ENCODE data around the gene RBFOX2. TPM values are rescaled to one million over a fixed set of nuclear protein-coding genes. Genes with fewer than 3 reads are reported as not detected.

The RBFOX2 gene
- total and polyA plus RNA-seq, 2 experiments from 2014 or later, result 88.8 to 131 TPM

DNA sequence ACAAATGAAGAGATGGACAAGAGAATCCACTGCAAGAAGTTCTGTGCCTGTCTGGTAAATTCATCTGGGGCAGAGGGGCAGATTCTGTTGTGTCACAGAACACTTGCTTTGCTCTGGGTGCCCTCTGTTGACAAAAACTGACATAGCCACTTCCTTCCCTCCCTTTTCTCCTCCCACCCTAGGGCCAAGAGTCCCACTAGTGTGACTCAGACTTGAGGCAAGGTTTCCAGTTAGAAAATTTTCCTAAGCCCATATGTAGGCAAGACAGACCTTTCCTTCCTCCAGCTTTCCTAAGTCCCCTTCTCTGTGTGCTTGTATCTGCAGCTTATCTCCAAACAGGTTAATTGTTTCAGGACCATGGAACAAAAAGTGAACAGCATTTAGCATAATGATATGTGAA lies 106.8 kb downstream of the RBFOX2 start:
- H3K36me3 Mint-ChIP-seq (ENCODE audit: low read depth), result no peaks in the 10 kb centered on the region
- H3F3A ChIP-seq (replicated peaks; ENCODE audit: low read depth), result no peaks in the 10 kb centered on the region
- no peaks in the 10 kb centered on the region for H3K27me3 ChIP-seq (ENCODE audit: insufficient read depth)
- H3K36me3 ChIP-seq (ENCODE audit: insufficient read depth), result no peaks in the 10 kb centered on the region
- H3K4me1 ChIP-seq (ENCODE audit: insufficient read depth), result peaks cover 7% of the 10 kb centered on the region; the same call in 1 of the 2 replicates
- TF ChIP-seq, protein P1, sequence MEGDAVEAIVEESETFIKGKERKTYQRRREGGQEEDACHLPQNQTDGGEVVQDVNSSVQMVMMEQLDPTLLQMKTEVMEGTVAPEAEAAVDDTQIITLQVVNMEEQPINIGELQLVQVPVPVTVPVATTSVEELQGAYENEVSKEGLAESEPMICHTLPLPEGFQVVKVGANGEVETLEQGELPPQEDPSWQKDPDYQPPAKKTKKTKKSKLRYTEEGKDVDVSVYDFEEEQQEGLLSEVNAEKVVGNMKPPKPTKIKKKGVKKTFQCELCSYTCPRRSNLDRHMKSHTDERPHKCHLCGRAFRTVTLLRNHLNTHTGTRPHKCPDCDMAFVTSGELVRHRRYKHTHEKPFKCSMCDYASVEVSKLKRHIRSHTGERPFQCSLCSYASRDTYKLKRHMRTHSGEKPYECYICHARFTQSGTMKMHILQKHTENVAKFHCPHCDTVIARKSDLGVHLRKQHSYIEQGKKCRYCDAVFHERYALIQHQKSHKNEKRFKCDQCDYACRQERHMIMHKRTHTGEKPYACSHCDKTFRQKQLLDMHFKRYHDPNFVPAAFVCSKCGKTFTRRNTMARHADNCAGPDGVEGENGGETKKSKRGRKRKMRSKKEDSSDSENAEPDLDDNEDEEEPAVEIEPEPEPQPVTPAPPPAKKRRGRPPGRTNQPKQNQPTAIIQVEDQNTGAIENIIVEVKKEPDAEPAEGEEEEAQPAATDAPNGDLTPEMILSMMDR (conservative IDR thresholded peaks at IDR 0.05; ENCODE audit: low read depth in 2 of 2), result peak; percentile 64 to 86
- TF ChIP-seq NANOG (IDR thresholded peaks at IDR 0.05; ENCODE audit: borderline replicate concordance), result no peak
- H3K9me3 Mint-ChIP-seq, result no peaks in the 10 kb centered on the region
- no peak overlapping the region for H3K4me3 Mint-ChIP-seq
- peaks cover 4% of the 10 kb centered on the region; the same call in 1 of the 2 replicates for H4K20me1 ChIP-seq (replicated peaks; ENCODE audit: insufficient read depth)
- H3K27ac ChIP-seq (ENCODE audit: low read depth), result no peak overlapping the region
- DNase-seq (ENCODE audit: low spot score), result peak; percentile 77
- no peak overlapping the region for H3K4me3 ChIP-seq
- peak overlapping the region; percentile 41; the same call in 1 of the 2 replicates for H3K27ac Mint-ChIP-seq
- H2AFZ ChIP-seq, result no peak overlapping the region
- peaks cover 17% of the 10 kb centered on the region for H3K4me1 Mint-ChIP-seq
- peak; percentile 97 for ATAC-seq
- H3K4me2 ChIP-seq, result no peak overlapping the region
- H3K79me2 ChIP-seq (replicated peaks; ENCODE audit: insufficient read depth), result peaks cover 78% of the 10 kb centered on the region
- H3K9me2 ChIP-seq (ENCODE audit: insufficient read depth), result no peaks in the 10 kb centered on the region
- no peaks in the 10 kb centered on the region for H3K27me3 Mint-ChIP-seq (ENCODE audit: insufficient read depth, low read depth, poor library complexity)

DNA sequence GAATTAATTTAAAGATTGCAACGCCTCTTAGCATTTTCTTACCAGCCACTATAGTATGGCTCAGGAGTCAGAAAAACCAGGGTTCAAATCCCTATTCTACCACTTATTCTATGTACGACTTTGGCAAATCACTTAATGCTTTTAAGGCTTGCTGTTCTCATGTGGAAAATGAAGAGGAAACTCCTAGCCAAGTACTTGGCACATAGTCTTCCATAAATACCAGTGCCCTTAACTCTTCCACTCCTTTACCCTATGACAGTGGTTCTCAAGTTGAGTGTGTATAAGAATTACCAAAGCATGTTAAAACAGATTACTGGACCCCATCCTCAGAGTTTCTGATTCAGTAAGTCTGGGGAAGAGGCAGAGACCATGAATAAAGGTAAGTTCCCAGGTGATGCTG lies 107.6 kb downstream of the RBFOX2 start:
- Mint-ChIP-seq H3K9me3 (no peaks in the 10 kb centered on the region), H3K4me1 (peaks cover 22% of the 10 kb centered on the region), H3K36me3 (ENCODE audit: low read depth) (no peaks in the 10 kb centered on the region), H3K4me3 (no peak overlapping the region), H3K27ac (no peak overlapping the region), H3K27me3 (ENCODE audit: insufficient read depth, low read depth, poor library complexity) (no peaks in the 10 kb centered on the region)
- Histone ChIP-seq H3K4me3 (no peak overlapping the region), H4K20me1 (replicated peaks; ENCODE audit: insufficient read depth) (peaks cover 4% of the 10 kb centered on the region; the same call in 1 of the 2 replicates), H3K27me3 (ENCODE audit: insufficient read depth) (no peaks in the 10 kb centered on the region), H3K27ac (ENCODE audit: low read depth) (no peak overlapping the region), H3K79me2 (replicated peaks; ENCODE audit: insufficient read depth) (peaks cover 76% of the 10 kb centered on the region), H2AFZ (no peak overlapping the region), H3K4me1 (ENCODE audit: insufficient read depth) (peaks cover 9% of the 10 kb centered on the region), H3F3A (replicated peaks; ENCODE audit: low read depth) (no peaks in the 10 kb centered on the region), H3K36me3 (ENCODE audit: insufficient read depth) (no peaks in the 10 kb centered on the region), H3K4me2 (no peak overlapping the region), H3K9me2 (ENCODE audit: insufficient read depth) (no peaks in the 10 kb centered on the region)
- ATAC-seq (no peak), DNase-seq (ENCODE audit: low spot score) (no peak)
- no peak for TF ChIP-seq JUNB (IDR thresholded peaks at IDR 0.05; ENCODE audit: unreplicated experiment)
- no peak for TF ChIP-seq NANOG (IDR thresholded peaks at IDR 0.05; ENCODE audit: borderline replicate concordance)
- TF ChIP-seq CREB1 (CRISPR knock-in tag; IDR thresholded peaks at IDR 0.05; ENCODE audit: low read depth), result no peak
- TF ChIP-seq POLR2AphosphoS5 (IDR thresholded peaks at IDR 0.05; ENCODE audit: low read depth), result no peak
- TF ChIP-seq ZNF331 (CRISPR knock-in tag; IDR thresholded peaks at IDR 0.05; ENCODE audit: low read depth), result no peak
- no peak for TF ChIP-seq REST (IDR thresholded peaks at IDR 0.05; ENCODE audit: unreplicated experiment)
- TF ChIP-seq EZH2 (IDR thresholded peaks at IDR 0.05; ENCODE audit: low read depth, unreplicated experiment), result no peak
- TF ChIP-seq, protein P1 (conservative IDR thresholded peaks at IDR 0.05; ENCODE audit: low read depth in 2 of 2), result no peak
- TF ChIP-seq STAT1 (IDR thresholded peaks at IDR 0.05; ENCODE audit: unreplicated experiment), result no peak
- TF ChIP-seq ZNF114 (CRISPR knock-in tag; IDR thresholded peaks at IDR 0.05), result no peak

Measured in GM23338 (cell line).